Endothelial cell of umbilical vein (primary cell): Measurements from ENCODE around the gene ICAM1. TPM values are rescaled to one million over a fixed set of nuclear protein-coding genes. Genes with fewer than 3 reads are reported as not detected.

ENCODE experiments used
- BruUV-seq: library from RNA; stranded (reverse); fragments of 400-500 nt; replicated peaks from 2 replicates; lab custom pipeline; 2021; lab: Mats Ljungman, UMichigan
- CTCF ChIA-PET: fragments of 300-600, 350-600 bp; sonication (Branson Sonifier 250); formaldehyde crosslinking; loops from one replicate; lab custom pipeline; 2021; ENCODE audit warnings: antibody characterized with exemption, inconsistent platforms; lab: Charles Lee
- POLR2A ChIA-PET: fragments of 300-600, 350-600 bp; sonication (Branson Sonifier 250); formaldehyde crosslinking; loops from one replicate; lab custom pipeline; 2021; ENCODE audit warnings: antibody characterized with exemption, inconsistent platforms; lab: Charles Lee
- DNase-seq: peaks from one replicate; pipeline ENCODE4 v3.0.0-alpha.2; 2011; ENCODE audit warnings: low read depth, low spot score
- FAIRE-seq: peaks from 2 replicates; lab custom pipeline; 2011; peaks lifted over from hg19 to GRCh38; lab: Jason Lieb, UNC
- H2AFZ ChIP-seq: 2 replicates; pipeline ENCODE4 v1.6.0; 2012; ENCODE audit warnings: low read depth, low read length, control low read depth, inconsistent platforms
- H3K27ac ChIP-seq: 2 replicates; pipeline ENCODE4 v1.5.1; 2011; ENCODE audit warnings: low read depth, mild to moderate bottlenecking, control low read depth, low read length, moderate library complexity; ENCODE audit not compliant: insufficient read depth
- H3K27me3 ChIP-seq, 2 experiments: 2 replicates each; pipeline versions ENCODE4 v1.6.0 to v1.6.1; 2011; ENCODE audit warnings: low read length in 2 of 2, mixed read lengths in 1 of 2; ENCODE audit not compliant: control insufficient read depth in 2 of 2, insufficient read depth in 2 of 2
- H3K36me3 ChIP-seq, 2 experiments: 2 replicates in 1 of 2; 3 replicates in 1 of 2; pipeline ENCODE4 v1.5.1; 2011; ENCODE audit warnings: low read length in 2 of 2, mild to moderate bottlenecking in 1 of 2, moderate library complexity in 1 of 2; ENCODE audit not compliant: control insufficient read depth in 2 of 2, insufficient read depth in 2 of 2; ENCODE audit errors: extremely low read depth in 1 of 2
- H3K4me1 ChIP-seq: 3 replicates; pipeline ENCODE4 v1.5.1; 2011; ENCODE audit warnings: mild to moderate bottlenecking, low read length; ENCODE audit not compliant: control insufficient read depth, insufficient read depth; ENCODE audit errors: extremely low read depth
- H3K4me2 ChIP-seq: 2 replicates; pipeline ENCODE4 v1.6.1; 2011; ENCODE audit warnings: low read length, control low read depth, mixed read lengths; ENCODE audit not compliant: insufficient read depth
- H3K4me3 ChIP-seq, 3 experiments: fragments of 200-600 bp in 1 of 3; sonication (generic), shearing (Covaris generic) in 1 of 3; replicated peaks in 1 of 3; 2 replicates each; pipeline ENCODE4 v1.5.1; 2011 to 2016; ENCODE audit warnings: control low read depth in 3 of 3, low read length in 3 of 3, mild to moderate bottlenecking in 2 of 3, inconsistent platforms in 1 of 3, low read depth in 1 of 3, moderate library complexity in 1 of 3; ENCODE audit not compliant: insufficient read depth in 1 of 3
- H3K79me2 ChIP-seq: 2 replicates; pipeline ENCODE4 v1.6.0; 2012; ENCODE audit warnings: low read length, inconsistent platforms; ENCODE audit not compliant: control insufficient read depth, insufficient read depth
- H3K9ac ChIP-seq: replicated peaks from 2 replicates; pipeline ENCODE3; 2011; ENCODE audit warnings: low read length, control low read depth; ENCODE audit not compliant: insufficient read depth; ENCODE audit errors: extremely low read depth
- H3K9me1 ChIP-seq: replicated peaks from 3 replicates; pipeline ENCODE4 v1.6.0; 2011; ENCODE audit warnings: mild to moderate bottlenecking, low read length; ENCODE audit not compliant: control insufficient read depth, insufficient read depth; ENCODE audit errors: extremely low read depth
- H3K9me3 ChIP-seq: replicated peaks from 2 replicates; pipeline ENCODE4 v1.5.1; 2012; ENCODE audit warnings: low read length, inconsistent platforms; ENCODE audit not compliant: control insufficient read depth, insufficient read depth
- H4K20me1 ChIP-seq: replicated peaks from 2 replicates; pipeline ENCODE3; 2011; ENCODE audit warnings: mild to moderate bottlenecking, low read length; ENCODE audit not compliant: control insufficient read depth, insufficient read depth; ENCODE audit errors: extremely low read depth
- CTCF ChIP-seq, 2 donors: IDR thresholded peaks; 1 replicate in 1 of 2; 2 replicates in 1 of 2; pipeline ENCODE4 v1.5.1; 2011; ENCODE audit warnings: low read length in 2 of 2, mild to moderate bottlenecking in 2 of 2, moderate library complexity in 2 of 2, control low read depth in 1 of 2, inconsistent platforms in 1 of 2, low read depth in 1 of 2; ENCODE audit not compliant: insufficient read depth in 1 of 2; ENCODE audit errors: extremely low read depth in 1 of 2
- EZH2 ChIP-seq: IDR thresholded peaks from 2 replicates; pipeline ENCODE4 v1.6.1; 2012; ENCODE audit warnings: borderline replicate concordance, low read depth, mild to moderate bottlenecking, moderate library complexity, low read length, inconsistent platforms; ENCODE audit not compliant: severe bottlenecking
- FOS ChIP-seq: IDR thresholded peaks from 2 replicates; pipeline ENCODE4 v1.6.1; 2011; ENCODE audit warnings: mild to moderate bottlenecking, low read length, moderate library complexity, borderline replicate concordance; ENCODE audit not compliant: insufficient read depth
- GATA2 ChIP-seq: IDR thresholded peaks from 2 replicates; pipeline ENCODE4 v1.7.0; 2011; ENCODE audit warnings: low read depth, mild to moderate bottlenecking, moderate library complexity, mixed read lengths, low read length; ENCODE audit not compliant: insufficient read length, insufficient read depth
- JUN ChIP-seq: IDR thresholded peaks from 2 replicates; pipeline ENCODE4 v1.6.1; 2011; ENCODE audit warnings: borderline replicate concordance, low read depth; ENCODE audit not compliant: insufficient read length, insufficient read depth
- MAX ChIP-seq: IDR thresholded peaks from 2 replicates; pipeline ENCODE4 v1.6.1; 2011; ENCODE audit not compliant: insufficient read depth, insufficient read length
- MYC ChIP-seq: IDR thresholded peaks from one replicate; pipeline ENCODE4 v1.6.1; 2011; ENCODE audit warnings: mild to moderate bottlenecking, low read depth, low read length
- POLR2A ChIP-seq: IDR thresholded peaks from 2 replicates; pipeline ENCODE4 v1.6.1; 2012; ENCODE audit warnings: low read depth, mild to moderate bottlenecking, control low read depth, low read length
- POLR2AphosphoS5 ChIP-seq: IDR thresholded peaks from 2 replicates; pipeline ENCODE4 v1.6.1; 2012; ENCODE audit warnings: low read depth, mild to moderate bottlenecking, control low read depth, low read length, moderate library complexity; ENCODE audit not compliant: insufficient read depth
- dilution Hi-C: fragments of 300-500 bp; cut with MboI; formaldehyde crosslinking; loops from one replicate; pipeline ENCODE4 v1.15.0; 2019; ENCODE audit warnings: low sequenced_read_pairs; ENCODE audit not compliant: extremely low pct_ligation_motif_present
- intact Hi-C: fragments of 100-400 bp; cut with micrococcal nuclease; formaldehyde crosslinking; loops from one replicate; pipeline ENCODE4 v1.10.0; 2022
- polyA plus RNA-seq, 4 experiments: library from polyadenylated mRNA; depleted of rRNA in 3 of 4; stranded (reverse) in 3 of 4; unstranded in 1 of 4; fragments of >200 nt; gene quantifications; 2 replicates each; pipeline versions ENCODE4 v1.2.1 to v1.2.3, GENCODE V29; 2011 to 2012; ENCODE audit warnings: missing spikeins in 1 of 4
- total RNA-seq: library from RNA; stranded (reverse); gene quantifications from 2 replicates; pipeline ENCODE4 v1.2.3, GENCODE V29; 2021

Gene ICAM1
- total and polyA plus RNA-seq, 2 donors (not counting 3 experiments of a cell fraction or from before 2014, with no cell fraction given) = 20.5 to 30.4 TPM

- ChIA-PET POLR2A (no interaction called here), CTCF (interaction anchor here (1.5 kb wide), 1 partner anchor 58 kb away, joined by 3 read pairs; no protein-coding TSS in a partner anchor)
- Histone ChIP-seq H3K36me3 (peaks cover 9 to 39% of the 10 kb centered on the region in 2 experiments), H3K27me3 (no peaks in the 10 kb centered on the region), H3K79me2 (peaks cover 24% of the 10 kb centered on the region), H2AFZ (no peak overlapping the region), H3K4me2 (no peak overlapping the region), H3K9me3 (no peaks in the 10 kb centered on the region), H3K4me3 (no peak overlapping the region), H3K9ac (no peak overlapping the region), H4K20me1 (no peaks in the 10 kb centered on the region), H3K9me1 (no peaks in the 10 kb centered on the region), H3K4me1 (peaks cover 6% of the 10 kb centered on the region), H3K27ac (no peak overlapping the region)
- intact Hi-C loops (no loop called here), dilution Hi-C loops (no loop called here)
- no peak for DNase-seq
- TF ChIP-seq POLR2AphosphoS5 (no peak), EZH2 (no peak), POLR2A (no peak), FOS (no peak), GATA2 (no peak), MAX (no peak), CTCF (IDR thresholded peaks at IDR 0.05; ENCODE audit: extremely low read depth in 1 of 2, insufficient read depth in 1 of 2, low read depth in 1 of 2, low read length in 2 of 2) (no peak), JUN (no peak), MYC (no peak)
- BruUV-seq = no TSS peak
- FAIRE-seq = no peak
Measured at GRCh38 chr19:10327793-10328192, 56.9 kb downstream of the ICAM1 start.
